GM10847 (cell line): ENCODE measurements around the gene ARHGAP26.

Experiments
- POLR2A ChIP-seq: IDR thresholded peaks from 2 replicates; pipeline ENCODE4 v1.6.1; 2011; ENCODE audit not compliant: insufficient read length; ENCODE audit errors: extremely low read depth

ARHGAP26 gene

DNA sequence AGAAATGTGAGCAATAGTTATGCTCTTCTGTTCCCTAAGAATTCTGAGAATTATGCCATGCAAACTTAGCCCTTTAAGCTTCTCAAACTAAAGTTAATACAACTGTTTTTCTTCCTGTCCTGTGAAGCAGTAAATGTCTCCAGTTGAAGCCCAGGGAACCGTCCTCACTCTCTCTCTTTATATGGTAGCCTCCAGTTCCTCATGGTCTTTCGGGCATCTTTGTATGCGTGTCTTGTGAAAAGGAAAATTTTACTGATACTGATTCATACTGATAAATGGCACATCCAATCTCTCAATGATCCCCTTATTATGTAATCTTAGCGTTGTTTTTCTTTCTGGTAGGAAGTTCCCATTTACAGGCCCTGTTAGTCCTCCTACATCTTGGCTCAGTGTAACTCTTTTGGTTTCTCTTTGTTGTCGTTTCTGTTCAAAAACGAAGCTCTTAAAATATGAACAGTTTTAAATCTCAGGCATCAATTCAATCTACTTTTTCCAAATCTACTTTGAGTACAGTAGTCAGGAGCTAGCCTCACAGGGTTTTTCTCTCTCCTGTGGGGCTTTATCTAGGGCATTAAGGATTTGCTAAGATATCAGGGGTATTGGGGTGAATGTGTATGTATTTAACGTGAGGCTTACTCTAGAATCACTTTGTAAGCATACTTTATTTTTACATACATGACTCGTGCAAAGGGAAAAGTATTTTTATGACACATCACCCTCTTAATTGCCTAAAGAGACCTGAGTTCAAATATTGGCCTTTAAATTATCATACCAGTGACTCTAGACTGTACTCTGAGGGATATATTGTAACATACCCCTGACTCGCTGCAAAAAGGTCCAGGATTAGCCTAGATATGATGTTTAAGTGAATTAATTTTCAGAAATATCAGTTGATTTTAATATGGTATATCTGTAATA, 375.3 kb downstream of the ARHGAP26 start:
- TF ChIP-seq POLR2A = no peak

- no peak for TF ChIP-seq POLR2A
These were observed 376.0 kb downstream of the ARHGAP26 start for GRCh38 chr5:143146161-143146560.

GRCh38 chr5:143147383-143147782, 377.2 kb downstream of the ARHGAP26 start:
- TF ChIP-seq POLR2A = no peak

DNA sequence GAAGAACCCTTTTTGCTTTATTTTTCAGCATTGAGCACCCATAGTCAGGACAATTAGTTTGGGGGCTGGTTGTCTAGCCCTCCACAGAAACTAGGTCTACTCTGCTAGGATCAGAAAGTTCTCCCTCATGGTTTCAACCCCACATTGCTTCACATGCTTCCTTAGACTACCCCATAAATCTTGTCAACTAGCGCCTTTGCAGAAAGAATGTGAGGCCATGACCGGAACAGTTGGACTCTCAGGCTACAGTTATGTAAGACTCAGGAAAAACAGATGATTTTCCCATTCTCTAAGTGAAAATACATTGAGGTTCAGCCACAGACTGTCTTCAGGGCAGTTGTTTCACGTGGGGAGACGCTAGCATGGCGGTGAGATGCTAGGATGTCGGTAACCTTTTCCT, 377.7 kb downstream of the ARHGAP26 start:
- no peak for TF ChIP-seq POLR2A

- TF ChIP-seq POLR2A = no peak
These were observed 378.6 kb downstream of the ARHGAP26 start for GRCh38 chr5:143148771-143149170.

DNA sequence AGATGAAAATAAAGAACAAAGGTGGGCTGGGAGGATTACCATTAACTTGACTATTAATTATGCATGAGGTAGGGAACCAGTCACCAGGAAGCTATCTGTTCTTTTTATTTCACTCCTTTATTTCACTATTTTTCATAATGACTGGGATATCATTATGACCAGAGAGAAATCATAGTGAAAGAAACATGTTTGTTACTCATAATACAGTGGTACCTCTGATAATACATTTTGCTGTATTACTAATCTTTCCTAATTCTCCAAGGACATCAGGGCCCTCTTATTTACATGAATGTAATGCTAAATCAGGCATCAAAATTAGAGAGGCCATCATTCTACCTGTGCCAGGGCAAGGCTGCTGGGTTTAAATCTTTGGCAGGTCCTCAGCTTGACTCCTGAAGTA, 379.6 kb downstream of the ARHGAP26 start:
- TF ChIP-seq POLR2A = no peak

DNA sequence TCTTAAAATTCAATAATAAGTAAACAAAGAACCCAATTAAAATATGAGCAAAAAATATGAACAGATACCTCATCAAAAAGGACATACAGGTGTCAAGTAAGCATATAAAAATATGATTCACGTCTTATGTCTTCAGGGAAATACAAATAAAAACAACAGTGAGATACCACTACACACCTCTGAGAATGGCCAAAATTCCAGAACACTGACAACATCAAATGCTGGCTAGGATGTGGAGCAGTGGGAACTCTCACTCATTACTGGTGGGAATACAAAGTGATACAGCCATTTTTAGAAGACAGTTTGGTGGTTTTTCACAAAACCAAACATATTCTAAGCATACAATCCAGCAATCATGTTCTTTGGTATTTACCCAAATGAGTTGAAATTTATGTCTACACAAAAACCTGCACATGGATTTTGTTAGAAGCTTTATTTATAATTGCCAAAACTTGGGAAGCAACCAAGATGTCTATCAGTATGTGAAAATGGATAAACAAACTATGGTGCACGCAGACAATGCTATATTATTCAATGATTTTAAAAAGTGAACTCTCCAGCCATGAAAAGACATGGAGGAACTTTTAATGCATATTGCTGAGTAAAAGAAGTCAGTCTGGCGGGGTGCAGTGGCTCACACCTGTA, 381.0 kb downstream of the ARHGAP26 start:
- no peak for TF ChIP-seq POLR2A

GRCh38 chr5:143152445-143152844, 382.3 kb downstream of the ARHGAP26 start:
- no peak for TF ChIP-seq POLR2A

- TF ChIP-seq POLR2A = no peak
These were observed 383.3 kb downstream of the ARHGAP26 start for GRCh38 chr5:143153332-143154119.

DNA sequence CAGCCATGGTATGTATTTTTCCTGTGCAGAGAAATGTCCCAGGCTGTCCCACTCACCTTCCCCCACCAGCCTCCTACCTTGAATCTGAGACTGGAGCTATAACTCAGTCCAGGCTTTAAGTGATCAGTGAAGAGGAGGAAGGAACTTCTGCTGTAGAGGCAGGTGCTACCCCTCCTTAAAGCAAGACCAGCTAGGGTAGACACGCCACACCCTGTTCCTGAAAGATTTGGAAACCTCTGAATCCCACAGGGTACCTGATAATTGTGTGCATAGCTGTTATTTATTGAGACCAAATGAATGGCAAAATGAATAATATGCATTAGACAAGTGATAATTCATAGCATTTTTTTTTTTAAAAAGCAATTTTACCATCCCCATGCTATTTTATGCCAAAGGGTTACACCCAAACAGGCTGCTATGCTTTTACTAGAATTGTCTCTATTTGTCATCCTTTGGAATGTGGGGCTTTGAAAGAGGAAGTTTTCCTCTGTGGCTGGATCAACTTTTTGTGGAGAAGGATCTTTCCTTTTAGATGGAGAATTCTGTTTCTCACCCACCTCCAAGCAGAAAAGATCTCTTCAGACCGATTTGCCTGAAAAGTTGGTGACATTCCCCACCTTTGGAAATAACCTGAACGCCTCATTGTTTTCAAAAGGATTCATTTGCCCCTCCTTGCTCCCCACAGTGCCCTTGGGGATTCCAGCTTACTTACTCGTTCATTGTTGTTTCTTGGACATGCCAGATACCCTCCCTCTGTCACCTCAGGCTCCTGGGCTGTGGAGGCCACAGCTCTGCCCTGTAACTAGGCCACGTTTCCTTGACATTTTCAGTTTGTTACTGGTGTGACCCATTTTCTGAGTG, 384.6 kb downstream of the ARHGAP26 start:
- no peak for TF ChIP-seq POLR2A

- no peak for TF ChIP-seq POLR2A
These were observed 385.3 kb downstream of the ARHGAP26 start for GRCh38 chr5:143155455-143155854.

DNA sequence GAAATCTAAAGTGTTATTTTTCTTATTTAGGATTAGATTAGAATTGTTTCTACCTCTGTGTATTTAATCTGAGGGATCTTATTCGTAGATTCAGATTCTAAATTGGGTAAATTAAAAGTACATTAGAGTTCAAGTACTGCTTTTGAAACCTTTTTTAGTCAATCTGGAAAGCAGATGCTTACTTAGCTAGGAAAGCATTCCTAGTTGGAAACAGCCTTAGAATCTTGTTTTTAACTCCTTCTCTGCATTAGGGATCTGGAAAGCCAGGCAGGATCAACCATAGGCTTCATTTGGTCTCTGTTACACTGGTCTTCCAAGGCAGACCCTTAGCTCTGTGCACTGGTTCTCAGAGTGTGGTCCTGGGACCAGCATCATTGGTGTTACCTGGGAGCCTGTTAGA, 385.9 kb downstream of the ARHGAP26 start:
- no peak for TF ChIP-seq POLR2A

DNA sequence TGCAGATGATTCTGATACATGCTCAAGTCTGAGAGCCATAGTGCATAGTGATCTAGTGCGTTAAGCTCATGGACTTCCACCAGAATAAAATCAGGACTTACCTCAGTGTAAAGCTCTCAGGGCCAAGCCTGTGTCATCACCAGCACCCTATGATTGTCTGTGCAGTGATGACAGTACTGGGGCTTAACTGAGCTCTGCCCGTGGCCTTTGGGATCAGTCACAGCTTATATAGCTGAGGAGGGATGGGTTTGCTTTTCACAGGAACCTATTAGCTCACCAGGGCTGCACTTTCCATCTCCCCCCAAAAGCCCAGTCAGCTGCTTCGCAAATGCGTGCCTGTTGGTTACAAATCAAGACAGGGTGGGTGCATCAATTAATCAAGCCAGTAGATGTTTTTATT, 386.4 kb downstream of the ARHGAP26 start:
- no peak for TF ChIP-seq POLR2A

DNA sequence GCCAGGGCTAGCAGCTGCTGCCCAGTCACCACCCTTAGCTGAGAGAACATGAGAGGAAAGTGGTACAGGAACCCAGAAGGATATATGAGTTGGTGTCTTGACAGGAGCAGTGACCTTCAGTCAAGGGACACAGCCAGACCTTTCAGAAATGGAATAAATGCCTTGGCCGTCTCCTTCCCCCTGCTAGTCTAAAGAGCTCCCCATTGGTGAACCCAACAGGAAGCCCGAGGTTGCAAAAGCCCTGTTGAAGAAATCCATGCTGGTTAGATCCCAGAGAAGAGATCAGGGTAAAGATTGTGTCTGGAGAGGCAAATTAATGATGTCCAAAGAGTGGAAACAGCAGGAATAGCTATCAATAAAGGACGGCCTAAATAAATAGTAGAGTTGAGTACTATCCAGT, 388.9 kb downstream of the ARHGAP26 start:
- TF ChIP-seq POLR2A = no peak

GRCh38 chr5:143161885-143162540, 391.8 kb downstream of the ARHGAP26 start:
- TF ChIP-seq POLR2A = no peak

- TF ChIP-seq POLR2A = no peak
These were observed 392.6 kb downstream of the ARHGAP26 start for GRCh38 chr5:143162810-143163209.
